ENCODE results near the gene DAAM1.

DAAM1 gene

DNA sequence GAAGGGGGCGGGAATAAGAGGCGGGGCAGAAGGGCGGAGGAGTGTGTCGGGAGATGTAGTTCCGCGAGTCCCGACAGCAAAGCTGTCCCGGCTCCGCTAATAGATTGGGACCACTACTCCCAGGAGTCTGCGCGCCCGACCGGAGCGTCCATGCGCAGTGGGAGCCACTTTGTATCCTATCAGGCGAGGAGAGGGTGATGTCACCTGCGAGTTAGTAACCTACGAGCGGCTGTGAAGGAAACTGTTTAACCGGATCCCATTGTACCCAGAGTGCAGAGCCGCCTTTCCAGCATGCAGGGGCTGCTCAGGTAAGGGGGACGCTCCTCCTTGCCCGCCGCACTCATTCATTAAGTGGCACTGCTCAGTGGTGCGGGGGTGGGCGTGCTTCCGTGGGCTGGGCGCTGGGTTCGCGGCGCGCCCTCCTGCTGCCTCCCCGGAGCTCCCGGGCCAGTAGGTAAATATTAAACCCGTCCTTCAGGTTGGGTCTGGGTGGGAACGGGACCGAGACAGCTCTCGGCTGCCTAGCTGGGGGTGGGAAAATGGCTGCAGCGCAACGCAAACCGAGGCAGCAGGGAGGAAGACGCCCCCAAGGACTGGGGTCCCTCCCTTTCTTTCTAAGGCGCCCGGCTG is at the start of gene DAAM1:
Gene DAAM1 (plus strand): TSS at position 207 of the 630 bp plus-strand sequence. CDS start 74,811 bp downstream, outside the sequence.
- DNase-seq: peak; percentile 98

- no peak for DNase-seq
Measured at GRCh38 chr14:59139324-59139723, 49.1 kb upstream of the DAAM1 start.

DNA sequence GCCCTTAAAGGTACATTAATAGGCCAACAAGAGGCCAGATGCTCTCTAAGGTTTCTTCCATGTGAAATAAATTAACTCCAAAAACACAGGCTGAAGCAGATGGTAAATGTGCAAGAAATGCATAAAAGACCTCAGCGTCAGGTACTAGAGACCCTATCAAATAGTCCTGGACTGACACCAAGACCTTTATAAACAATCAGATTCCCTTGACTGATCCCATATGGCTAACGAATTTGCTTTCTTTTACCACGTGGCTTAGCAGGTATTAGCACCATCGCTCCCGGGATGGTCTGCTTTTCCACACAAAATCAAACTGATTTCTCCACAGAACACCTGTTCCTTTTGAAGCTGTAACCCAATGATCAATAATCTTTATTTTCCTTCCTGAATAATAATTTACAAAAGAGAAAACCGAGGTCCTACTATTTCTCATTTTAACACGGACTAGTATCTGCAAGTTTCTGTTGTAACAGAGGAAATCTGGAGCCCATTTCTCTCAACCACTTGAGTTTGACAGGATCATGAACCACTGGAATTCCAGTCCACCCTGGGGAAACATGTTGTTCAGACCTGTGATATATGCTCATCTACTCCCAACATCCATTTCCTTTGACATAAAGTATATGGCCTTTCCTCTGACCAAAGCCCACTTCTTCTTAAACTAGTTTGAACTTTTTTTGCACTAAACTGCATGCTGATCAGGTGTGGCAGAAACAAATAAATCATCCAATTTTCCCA is 48.2 kb upstream of the DAAM1 start:
- DNase-seq: no peak

GRCh38 chr14:59146484-59146883 is 42.0 kb upstream of the DAAM1 start:
- DNase-seq: no peak

DNA sequence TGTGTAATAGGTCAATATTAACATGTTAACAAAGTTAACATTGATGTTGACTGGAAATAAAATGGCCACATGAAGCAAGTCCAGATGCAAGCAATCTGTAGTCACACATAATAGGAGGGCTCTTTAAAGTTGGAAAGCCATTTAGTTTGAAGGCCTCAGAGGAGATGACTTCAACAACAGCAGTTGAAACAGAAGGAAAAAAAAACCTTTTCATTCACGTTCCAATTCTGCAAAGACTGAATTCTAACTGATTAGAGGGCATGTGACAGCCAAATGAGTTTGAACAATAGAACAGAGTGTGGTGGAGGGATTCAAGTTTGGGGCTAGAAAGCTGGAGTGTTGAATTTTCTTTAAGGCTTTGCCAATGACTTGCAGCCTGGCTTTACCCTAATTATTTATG is 41.5 kb upstream of the DAAM1 start:
- no peak for DNase-seq

DNA sequence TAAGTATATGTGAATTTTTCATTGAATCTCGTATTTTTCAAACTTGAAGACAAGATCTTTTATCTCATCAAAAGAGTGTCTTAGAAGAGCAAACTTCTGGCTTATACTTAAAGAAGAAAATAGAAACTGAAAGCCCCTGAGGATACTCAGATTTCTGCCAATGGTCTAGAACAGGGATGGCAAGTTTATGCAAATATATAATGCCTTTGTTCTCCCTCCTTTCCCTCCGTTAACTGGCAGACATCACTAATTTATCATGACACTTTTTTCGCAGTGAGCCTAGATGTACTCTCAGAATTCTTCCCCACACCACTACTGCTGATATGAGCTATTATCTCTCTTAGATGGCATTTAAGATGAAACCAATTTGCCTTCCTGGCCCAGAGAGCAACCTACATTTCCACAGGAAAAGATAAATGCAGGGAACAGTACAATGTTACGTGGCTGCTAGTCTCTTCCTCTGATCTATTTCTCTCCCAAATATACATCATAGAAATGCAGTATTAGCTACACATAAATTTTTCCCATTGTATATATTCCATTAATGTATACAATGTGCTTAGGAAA is 40.0 kb upstream of the DAAM1 start:
- DNase-seq: no peak

DNA sequence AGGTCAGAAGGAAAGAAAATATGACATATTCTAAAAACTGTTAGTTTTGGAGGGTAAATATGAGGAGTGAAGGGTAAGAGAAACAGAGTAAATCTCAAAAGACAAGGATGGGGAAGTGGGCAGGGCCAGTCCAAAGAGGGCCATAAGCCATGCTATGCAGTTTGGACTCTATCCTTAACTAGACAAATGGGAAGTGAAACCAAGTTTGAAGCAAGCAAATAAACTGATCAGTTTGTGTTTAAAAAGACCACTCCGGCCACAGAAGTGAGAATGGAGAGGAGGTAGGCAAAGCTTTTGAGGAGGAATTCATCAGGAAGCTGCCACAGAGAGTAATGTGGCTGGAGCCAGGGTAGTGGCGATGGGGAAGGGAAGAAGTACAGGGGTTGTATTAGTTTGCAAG is 37.5 kb upstream of the DAAM1 start:
- no peak for DNase-seq

DNA sequence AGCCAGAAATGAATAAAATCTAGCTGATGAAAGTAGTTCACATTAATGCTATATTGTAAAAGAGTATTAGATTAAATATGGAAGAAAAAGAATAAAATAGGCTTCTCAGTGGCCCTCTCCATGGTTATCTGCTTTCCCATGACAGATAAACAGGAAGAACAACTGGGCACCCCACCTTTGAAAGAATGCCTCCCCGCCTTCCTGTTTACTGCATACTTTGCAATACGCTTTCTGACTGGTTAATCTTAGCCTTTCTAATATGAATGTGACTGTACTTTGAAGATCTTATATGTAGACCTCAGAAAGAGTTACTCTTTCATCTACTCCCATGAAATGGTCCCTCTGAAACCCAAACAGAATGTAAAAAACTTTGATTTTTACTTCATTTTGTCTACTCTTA is 34.1 kb upstream of the DAAM1 start:
- DNase-seq: peak; percentile 15

- no peak for DNase-seq
Measured at GRCh38 chr14:59155886-59156285, 32.6 kb upstream of the DAAM1 start.

DNA sequence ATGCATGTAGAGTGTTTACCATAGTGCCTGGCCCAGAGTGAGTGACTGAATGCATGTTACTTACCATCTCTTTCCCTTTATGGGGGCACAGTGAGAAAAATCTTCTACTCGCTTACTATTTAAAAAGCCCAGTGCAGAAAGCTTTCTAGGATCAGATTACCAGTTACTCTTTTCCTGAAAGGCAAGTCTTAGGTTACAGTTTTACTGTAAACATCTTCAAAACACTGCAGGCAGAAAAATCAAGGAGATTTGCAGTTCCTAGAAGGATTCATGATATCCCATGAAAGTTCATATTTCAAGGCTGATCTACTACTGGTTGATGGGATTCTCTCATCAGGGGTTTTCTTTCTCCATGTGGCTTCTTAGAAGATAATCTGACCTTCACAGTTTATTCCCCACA is 29.3 kb upstream of the DAAM1 start:
- DNase-seq: no peak

DNA sequence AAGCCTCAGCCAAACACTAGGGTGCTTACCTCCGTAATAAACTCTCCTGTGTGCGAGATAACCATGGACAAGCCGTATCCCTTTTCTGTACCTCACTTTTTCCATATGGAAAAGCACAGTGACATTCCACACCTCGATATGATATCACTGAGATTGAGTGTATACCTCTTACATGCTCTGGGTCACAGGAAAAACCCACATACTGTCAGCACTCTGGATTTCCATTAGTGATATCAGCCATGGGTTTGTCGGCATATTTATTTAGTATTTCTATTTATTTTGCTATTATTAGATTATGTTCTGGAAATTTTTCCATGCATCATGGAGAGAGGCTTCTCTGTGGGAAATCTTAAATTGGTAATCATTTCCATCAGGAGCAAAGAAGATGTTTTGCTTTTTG is 28.0 kb upstream of the DAAM1 start:
- DNase-seq: no peak

GRCh38 chr14:59161561-59162175 is 26.8 kb upstream of the DAAM1 start:
- peak; percentile 17 for DNase-seq

DNA sequence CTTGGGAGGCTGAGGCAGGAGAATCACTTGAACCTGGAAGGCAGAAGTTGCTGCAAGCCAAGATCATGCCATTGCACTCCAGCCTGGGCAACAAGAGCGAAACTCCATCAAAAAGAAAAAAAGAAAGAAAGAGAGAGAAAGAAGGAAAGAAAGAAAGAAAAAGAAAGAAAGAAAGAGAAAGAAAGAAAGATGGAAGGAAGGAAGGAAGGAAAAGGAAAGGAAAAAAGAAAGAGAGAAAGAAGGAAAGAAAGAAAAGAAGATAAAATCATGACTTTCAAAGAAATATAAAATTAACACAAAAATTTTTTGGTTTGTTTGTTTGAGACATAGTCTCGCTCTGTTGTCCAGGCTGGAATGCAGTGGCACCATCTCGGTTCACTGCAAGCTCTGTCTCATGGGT is 22.2 kb upstream of the DAAM1 start:
- no peak for DNase-seq

DNA sequence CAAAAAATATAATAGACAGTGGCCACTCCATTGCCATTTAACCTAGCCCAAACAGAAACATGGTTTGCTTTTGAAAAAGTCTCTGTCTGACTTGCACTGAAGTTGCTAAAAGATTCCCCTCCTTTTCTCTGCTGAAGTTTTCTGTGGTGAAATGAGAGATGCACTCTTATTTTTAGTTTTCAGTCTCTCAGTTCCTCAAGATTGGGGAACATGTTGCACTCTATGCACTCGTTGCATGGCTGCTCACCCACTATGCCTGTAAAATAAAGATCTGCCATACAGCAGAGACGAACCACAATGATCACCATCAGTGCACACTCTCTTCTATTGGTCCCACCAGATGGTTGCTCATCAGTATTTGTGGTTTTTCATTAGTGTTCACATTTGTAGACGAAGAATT is 13.1 kb upstream of the DAAM1 start:
- DNase-seq: no peak

DNA sequence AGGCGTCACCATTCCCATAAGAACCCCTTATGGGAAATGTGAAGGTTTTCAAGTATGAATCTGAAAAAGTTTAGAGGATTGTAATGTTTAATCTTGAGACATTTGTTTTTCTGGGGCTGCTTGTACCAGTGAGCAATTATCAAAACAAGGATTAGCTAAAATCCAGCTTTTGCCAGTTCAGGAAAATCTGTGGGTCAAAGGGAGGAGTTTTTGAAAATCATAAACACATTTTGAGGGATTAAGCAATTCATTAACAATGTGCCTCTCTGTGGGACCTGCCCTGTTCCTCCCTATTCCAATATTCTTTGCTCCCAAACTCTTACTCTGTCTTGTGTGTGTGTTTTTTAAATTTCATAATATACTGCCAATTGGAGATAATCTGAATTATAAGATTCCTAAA is 11.7 kb upstream of the DAAM1 start:
- DNase-seq: no peak

GRCh38 chr14:59177262-59177661 is 11.2 kb upstream of the DAAM1 start:
- DNase-seq: no peak

GRCh38 chr14:59181791-59182190 is 6.7 kb upstream of the DAAM1 start:
- no peak for DNase-seq

DNA sequence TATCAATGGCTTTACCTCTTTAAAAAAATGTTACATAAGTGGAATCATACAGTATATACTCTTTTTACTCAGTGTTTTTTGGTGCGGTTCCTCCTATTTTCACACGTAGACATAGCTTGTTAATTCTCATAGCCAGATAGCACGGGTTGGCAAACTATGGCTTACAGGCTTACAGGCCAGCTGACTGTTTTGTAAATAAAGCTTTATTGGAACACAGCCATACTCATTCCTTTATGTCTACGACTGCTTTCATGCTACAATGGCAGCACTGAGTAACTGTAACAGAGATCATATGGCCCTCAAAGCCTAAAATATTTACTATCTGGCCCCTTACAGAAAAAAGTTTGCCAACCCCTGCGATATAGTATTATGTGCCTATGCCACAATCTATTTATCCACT is 5.8 kb upstream of the DAAM1 start:
- no peak for DNase-seq

DNA sequence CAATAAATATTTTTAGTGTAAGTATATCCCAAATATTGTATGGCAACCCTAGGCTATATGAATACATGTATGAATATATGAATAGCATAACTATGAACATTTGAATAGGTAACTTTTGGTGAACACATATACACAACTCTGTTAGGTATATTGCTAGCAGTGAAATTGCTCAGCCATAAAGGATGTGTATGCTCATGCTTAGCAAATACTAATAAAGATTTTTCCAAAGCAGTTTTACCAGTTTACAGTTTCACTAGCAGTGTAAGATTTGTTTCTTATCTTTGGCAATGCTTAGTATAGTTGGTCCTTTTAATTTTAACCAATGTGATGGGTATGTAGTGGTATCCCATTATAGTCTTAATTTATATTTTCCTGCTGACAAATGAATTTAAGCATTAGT is 5.3 kb upstream of the DAAM1 start:
- DNase-seq: no peak

DNA sequence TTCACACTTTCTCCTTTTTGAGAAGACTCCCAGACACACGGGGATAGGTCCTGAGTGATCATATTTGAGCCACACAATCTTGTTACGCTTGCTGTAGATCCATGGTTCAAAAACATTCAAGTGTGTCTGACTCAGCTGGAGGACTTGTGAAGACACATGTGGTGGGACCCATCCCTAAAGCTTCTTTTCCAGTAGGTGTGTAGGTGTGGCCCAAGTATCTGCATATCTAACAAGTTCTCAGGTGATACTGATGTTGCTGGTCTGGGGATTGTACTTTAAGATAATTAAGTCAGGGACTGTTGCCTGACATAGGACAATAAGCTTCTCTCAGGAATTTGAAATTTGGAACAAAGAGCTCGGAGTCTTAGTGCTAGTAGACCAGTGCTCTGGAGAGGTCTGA is 4.1 kb upstream of the DAAM1 start:
- DNase-seq: no peak

- no peak for DNase-seq
Measured at GRCh38 chr14:59185676-59186075, 2.8 kb upstream of the DAAM1 start.

DNA sequence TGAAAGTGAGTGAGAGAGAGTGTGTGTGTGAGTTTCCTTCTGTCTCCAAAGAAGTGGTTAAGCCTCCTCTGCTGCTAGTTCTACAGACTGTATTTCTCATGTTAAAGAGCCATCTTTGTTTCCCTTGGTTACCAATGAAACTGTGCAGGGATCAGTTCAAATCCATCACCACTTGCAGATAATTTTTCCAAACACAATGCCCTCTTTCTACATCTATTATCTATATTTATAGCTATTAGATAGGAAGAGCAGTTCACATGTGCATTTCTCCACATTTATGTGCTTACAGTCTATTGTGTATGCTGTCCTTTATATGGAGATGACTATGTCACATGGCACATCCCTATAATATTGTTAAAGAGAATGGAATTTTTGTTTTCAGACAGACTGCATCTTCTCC is 2.2 kb upstream of the DAAM1 start:
- DNase-seq: no peak

- no peak for DNase-seq
Measured at GRCh38 chr14:59187118-59187517, 1.3 kb upstream of the DAAM1 start.

DNA sequence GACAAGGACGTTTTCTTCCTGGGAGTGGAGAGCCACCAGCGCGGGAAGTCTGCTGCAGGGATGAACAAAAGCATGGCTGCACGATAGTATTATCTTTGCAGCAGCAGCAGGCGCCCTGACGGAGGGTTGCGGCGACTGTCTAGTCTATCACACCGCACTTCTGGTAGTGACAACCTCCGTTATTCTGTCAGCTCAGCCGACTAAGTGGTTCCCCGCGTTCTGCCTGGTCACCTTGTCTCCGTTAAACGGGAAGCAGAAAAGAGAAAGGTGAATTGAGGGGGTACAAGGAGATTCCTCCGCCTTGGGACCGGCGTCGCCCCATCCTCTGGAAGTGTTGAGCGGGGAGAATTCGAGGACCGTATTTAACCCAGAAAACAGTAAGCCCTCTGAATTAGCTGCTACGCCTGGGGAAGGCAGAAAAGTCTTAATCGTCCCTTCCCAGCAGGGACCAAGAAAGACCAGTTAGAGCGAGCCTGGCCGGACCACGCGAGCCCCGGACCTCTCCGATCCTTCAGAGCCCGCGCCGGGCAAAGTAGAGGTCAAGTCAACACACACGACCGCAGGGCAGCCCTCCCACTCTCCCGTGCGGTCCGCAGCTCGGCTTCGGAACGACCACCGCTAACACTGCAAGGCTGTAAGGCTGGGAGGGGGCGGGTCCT is 536 bp upstream of the DAAM1 start:
- DNase-seq: peak; percentile 27
